ENCODE measurements around the gene RGS3. TPM values are rescaled to one million over a fixed set of nuclear protein-coding genes. Genes with fewer than 3 reads are reported as not detected.

RGS3 gene
- total and polyA plus RNA-seq, 2 donors (not counting 3 experiments of a cell fraction or from before 2014, with no cell fraction given) = 356 to 416 TPM

DNA sequence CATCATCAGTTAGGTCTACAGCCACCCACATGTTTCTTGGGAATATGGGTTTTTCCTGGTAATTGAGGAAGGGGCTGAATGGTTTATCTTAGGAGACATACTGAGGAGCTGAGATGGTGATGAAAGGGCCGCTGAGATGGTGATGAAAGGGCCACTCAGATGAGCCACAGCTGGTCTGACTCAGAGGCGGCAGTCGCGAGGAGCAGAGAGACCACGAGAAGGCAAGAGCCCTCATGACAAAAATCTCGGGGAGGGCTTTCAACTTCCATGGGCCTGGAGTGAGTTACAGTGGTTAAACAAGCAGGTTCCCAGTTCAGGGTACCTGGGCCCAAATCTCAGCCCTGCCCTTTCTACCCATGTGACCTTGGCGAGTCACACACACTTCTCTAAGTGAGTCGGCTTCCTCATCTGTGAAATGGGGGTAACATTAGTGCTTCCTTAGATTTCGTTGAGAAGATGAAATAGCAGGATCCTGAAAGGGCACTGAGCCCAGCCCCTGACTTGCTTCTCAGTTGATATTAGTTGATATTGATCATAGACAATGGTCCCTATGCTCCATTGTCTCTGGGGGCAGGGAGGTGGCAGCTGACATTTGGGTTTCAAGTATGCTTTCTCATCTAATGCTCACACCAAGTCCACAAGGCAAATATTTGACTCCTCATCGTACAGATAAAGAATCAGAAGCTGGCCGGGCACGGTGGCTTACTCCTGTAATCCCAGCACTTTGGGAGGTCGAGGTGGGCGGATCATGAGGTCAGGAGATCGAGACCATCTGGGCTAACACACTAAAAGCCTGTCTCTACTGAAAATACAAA lies 169.5 kb downstream of the RGS3 start:
- Histone ChIP-seq H3K9ac (replicated peaks; ENCODE audit: extremely low read depth, insufficient read depth, low read length) (no peak overlapping the region), H3K9me1 (replicated peaks; ENCODE audit: control insufficient read depth, extremely low read depth, insufficient read depth, low read length) (no peaks in the 10 kb centered on the region), H3K27ac (ENCODE audit: insufficient read depth, low read depth, low read length) (no peak overlapping the region), H3K9me3 (replicated peaks; ENCODE audit: control insufficient read depth, insufficient read depth, low read length) (no peaks in the 10 kb centered on the region), H3K4me2 (ENCODE audit: insufficient read depth, low read length) (no peak overlapping the region), H3K4me3 (replicated peaks in 1 of 3; ENCODE audit: insufficient read depth in 1 of 3, low read depth in 1 of 3, low read length in 3 of 3) (no peak overlapping the region), H4K20me1 (replicated peaks; ENCODE audit: control insufficient read depth, extremely low read depth, insufficient read depth, low read length) (no peaks in the 10 kb centered on the region), H3K36me3 (ENCODE audit: control insufficient read depth in 2 of 2, extremely low read depth in 1 of 2, insufficient read depth in 2 of 2, low read length in 2 of 2) (no peaks in the 10 kb centered on the region), H2AFZ (ENCODE audit: low read depth, low read length) (no peak overlapping the region), H3K4me1 (ENCODE audit: control insufficient read depth, extremely low read depth, insufficient read depth, low read length) (peaks cover 22% of the 10 kb centered on the region), H3K79me2 (ENCODE audit: control insufficient read depth, insufficient read depth, low read length) (no peaks in the 10 kb centered on the region), H3K27me3 (ENCODE audit: control insufficient read depth in 2 of 2, insufficient read depth in 2 of 2, low read length in 2 of 2) (no peaks in the 10 kb centered on the region)
- FAIRE-seq (no peak), DNase-seq (ENCODE audit: low read depth, low spot score) (no peak)
- intact Hi-C loops (cut with micrococcal nuclease) = no loop called here
- CTCF ChIA-PET = interaction anchor here (1.6 to 3.4 kb wide), 4 partner anchors 10 to 41 kb away, joined by 5 to 24 read pairs (median 12); no protein-coding TSS in a partner anchor
- POLR2A ChIA-PET = interaction anchor here (1.8 to 2.3 kb wide), 2 partner anchors 22 to 39 kb away, joined by 8 to 12 read pairs; no protein-coding TSS in a partner anchor
- dilution Hi-C loops (cut with MboI; ENCODE audit: extremely low pct_ligation_motif_present, low sequenced_read_pairs) = no loop called here
- no TSS peak for BruUV-seq (replicated peaks)
- no peak for TF ChIP-seq POLR2AphosphoS5 (IDR thresholded peaks at IDR 0.05; ENCODE audit: insufficient read depth, low read depth, low read length)
- TF ChIP-seq FOS (IDR thresholded peaks at IDR 0.05; ENCODE audit: borderline replicate concordance, insufficient read depth, low read length) = no peak
- no peak for TF ChIP-seq EZH2 (IDR thresholded peaks at IDR 0.05; ENCODE audit: borderline replicate concordance, low read depth, low read length, severe bottlenecking)
- TF ChIP-seq POLR2A (IDR thresholded peaks at IDR 0.05; ENCODE audit: low read depth, low read length) = no peak
- TF ChIP-seq MYC (IDR thresholded peaks at IDR 0.05; ENCODE audit: low read depth, low read length) = no peak
- TF ChIP-seq CTCF (IDR thresholded peaks at IDR 0.05; ENCODE audit: extremely low read depth in 1 of 2, insufficient read depth in 1 of 2, low read depth in 1 of 2, low read length in 2 of 2) = no peak
- TF ChIP-seq JUN (IDR thresholded peaks at IDR 0.05; ENCODE audit: borderline replicate concordance, insufficient read depth, insufficient read length, low read depth) = no peak
- no peak for TF ChIP-seq GATA2 (IDR thresholded peaks at IDR 0.05; ENCODE audit: insufficient read depth, insufficient read length, low read depth, low read length)
- TF ChIP-seq, protein P1, sequence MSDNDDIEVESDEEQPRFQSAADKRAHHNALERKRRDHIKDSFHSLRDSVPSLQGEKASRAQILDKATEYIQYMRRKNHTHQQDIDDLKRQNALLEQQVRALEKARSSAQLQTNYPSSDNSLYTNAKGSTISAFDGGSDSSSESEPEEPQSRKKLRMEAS (IDR thresholded peaks at IDR 0.05; ENCODE audit: insufficient read depth, insufficient read length) = no peak
